ENCODE results near the gene PRRT3.

DNA sequence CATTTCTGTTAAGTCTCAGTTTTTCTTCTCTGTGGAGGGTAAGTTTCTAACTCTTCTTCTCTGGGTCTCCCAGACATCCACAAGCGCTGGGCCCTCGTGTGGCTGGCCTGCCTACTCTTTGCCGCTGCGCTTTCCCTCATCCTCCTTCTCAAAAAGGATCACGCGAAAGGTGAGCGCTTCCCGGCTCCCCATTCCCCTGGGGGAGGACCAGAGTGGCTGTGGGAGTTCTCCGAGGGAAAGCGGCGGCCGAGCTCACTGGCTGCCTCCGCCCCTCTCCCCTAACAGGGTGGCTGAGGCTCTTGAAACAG is 19.7 kb downstream of the PRRT3 start:
- TF ChIP-seq, protein P1, sequence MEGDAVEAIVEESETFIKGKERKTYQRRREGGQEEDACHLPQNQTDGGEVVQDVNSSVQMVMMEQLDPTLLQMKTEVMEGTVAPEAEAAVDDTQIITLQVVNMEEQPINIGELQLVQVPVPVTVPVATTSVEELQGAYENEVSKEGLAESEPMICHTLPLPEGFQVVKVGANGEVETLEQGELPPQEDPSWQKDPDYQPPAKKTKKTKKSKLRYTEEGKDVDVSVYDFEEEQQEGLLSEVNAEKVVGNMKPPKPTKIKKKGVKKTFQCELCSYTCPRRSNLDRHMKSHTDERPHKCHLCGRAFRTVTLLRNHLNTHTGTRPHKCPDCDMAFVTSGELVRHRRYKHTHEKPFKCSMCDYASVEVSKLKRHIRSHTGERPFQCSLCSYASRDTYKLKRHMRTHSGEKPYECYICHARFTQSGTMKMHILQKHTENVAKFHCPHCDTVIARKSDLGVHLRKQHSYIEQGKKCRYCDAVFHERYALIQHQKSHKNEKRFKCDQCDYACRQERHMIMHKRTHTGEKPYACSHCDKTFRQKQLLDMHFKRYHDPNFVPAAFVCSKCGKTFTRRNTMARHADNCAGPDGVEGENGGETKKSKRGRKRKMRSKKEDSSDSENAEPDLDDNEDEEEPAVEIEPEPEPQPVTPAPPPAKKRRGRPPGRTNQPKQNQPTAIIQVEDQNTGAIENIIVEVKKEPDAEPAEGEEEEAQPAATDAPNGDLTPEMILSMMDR (IDR thresholded peaks at IDR 0.05; ENCODE audit: low read depth, low read length): no peak
- no peak for TF ChIP-seq EZH2phosphoT487 (IDR thresholded peaks at IDR 0.05; ENCODE audit: low read depth)
